Body of pancreas (tissue), 4 donors: ENCODE measurements around the gene RBM4B.

Source experiments
- CTCF ChIP-seq, 7 experiments: fragments of 450-650 bp in 4 of 7; fragments of 200-600 bp in 3 of 7; sonication (generic) in 3 of 7; IDR thresholded peaks; one replicate each; pipeline ENCODE4 v1.5.1; 2016 to 2019; ENCODE audit warnings: antibody characterized with exemption in 7 of 7
- POLR2A ChIP-seq, 3 donors: fragments of 450-650 bp; IDR thresholded peaks; one replicate each; pipeline ENCODE4 v1.6.1; 2016; ENCODE audit warnings: antibody characterized with exemption in 3 of 3, mild to moderate bottlenecking in 2 of 3

DNA sequence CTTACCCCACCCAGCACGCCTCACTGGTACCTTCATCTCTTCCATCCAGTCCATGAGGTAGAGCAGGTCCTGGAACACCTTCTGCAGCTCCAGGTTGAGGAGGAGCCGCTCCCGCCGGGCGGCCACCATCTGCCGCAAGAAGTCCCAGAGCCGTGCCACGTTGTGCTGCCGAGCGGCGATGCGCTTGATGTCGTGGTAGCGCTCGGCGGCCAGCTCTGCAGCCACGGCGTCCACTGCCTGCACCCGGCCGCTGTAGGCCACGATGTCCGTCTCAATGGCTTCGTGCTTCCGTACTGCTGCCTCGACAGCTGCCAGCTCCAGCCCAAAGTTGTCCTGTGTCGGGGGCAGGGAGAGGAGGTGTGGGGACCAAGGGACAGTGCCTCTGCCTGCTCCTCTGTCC, 29.8 kb upstream of the RBM4B start:
- TF ChIP-seq POLR2A (IDR thresholded peaks at IDR 0.05), result no peak
- no peak for TF ChIP-seq CTCF (IDR thresholded peaks at IDR 0.05)
